BJ (cell line): ENCODE data around the gene TGFBRAP1. TPM values are rescaled to one million over a fixed set of nuclear protein-coding genes. Genes with fewer than 3 reads are reported as not detected.

Experiments
- CTCF ChIA-PET: fragments of 350-600 bp; formaldehyde crosslinking; extraction: SDS; loops from one replicate; lab custom pipeline; 2021; ENCODE audit warnings: antibody characterized with exemption, inconsistent platforms; lab: Yijun Ruan, JAX
- POLR2A ChIA-PET: fragments of 300-600 bp; sonication (Branson Sonifier 250); formaldehyde crosslinking; extraction: SDS; loops from one replicate; lab custom pipeline; 2021; ENCODE audit warnings: antibody characterized with exemption; lab: Charles Lee
- DNase-seq: peaks from one replicate; pipeline ENCODE4 v3.0.0-alpha.2; 2011; ENCODE audit warnings: low read depth
- H3K27me3 ChIP-seq: 2 replicates; pipeline ENCODE4 v1.6.0; 2011; ENCODE audit warnings: low read length; ENCODE audit not compliant: control insufficient read depth, insufficient read depth
- H3K36me3 ChIP-seq: 2 replicates; pipeline ENCODE4 v1.5.1; 2011; ENCODE audit warnings: low read length; ENCODE audit not compliant: control insufficient read depth, insufficient read depth
- H3K4me3 ChIP-seq: 2 replicates; pipeline ENCODE4 v1.5.1; 2011; ENCODE audit warnings: low read depth, mild to moderate bottlenecking, control low read depth, low read length
- polyA plus RNA-seq: library from polyadenylated mRNA; depleted of rRNA; stranded (reverse); fragments of >200 nt; gene quantifications from 2 replicates; pipeline ENCODE4 v1.2.3, GENCODE V29; 2011
- TF ChIP-seq, protein P1 (sequence below): IDR thresholded peaks from 2 replicates; pipeline ENCODE4 v1.5.1; 2011; ENCODE audit warnings: low read depth, mild to moderate bottlenecking, control low read depth, inconsistent platforms, low read length, moderate library complexity; ENCODE audit not compliant: insufficient read depth

The TGFBRAP1 gene
- polyA plus RNA-seq, 1 experiment = 8.3 TPM

DNA sequence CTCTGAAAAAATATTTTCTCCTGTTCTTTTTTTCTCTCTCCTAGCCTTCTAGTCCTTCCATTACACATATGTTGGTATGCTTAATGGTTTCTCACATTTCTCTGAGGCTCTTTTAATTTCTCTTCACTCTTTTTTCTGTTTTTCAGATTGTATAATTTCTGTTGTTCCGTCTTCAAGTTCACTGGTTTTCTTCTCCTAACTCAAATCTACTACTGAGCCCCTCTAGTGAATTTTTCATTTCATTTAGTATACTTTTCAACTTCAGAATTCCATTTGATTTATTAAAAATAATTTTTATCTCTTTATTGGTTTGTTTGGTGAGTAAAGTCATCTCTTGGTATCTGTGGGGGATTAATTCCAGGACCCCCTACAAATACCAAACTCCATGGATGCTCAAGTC is 27.6 kb upstream of the TGFBRAP1 start:
- CTCF ChIA-PET = interaction anchor here (1.1 to 1.4 kb wide), 2 partner anchors 11 to 12 kb away, joined by 4 to 6 read pairs; no protein-coding TSS in a partner anchor
- H3K36me3 ChIP-seq = peaks cover 12% of the 10 kb centered on the region

DNA sequence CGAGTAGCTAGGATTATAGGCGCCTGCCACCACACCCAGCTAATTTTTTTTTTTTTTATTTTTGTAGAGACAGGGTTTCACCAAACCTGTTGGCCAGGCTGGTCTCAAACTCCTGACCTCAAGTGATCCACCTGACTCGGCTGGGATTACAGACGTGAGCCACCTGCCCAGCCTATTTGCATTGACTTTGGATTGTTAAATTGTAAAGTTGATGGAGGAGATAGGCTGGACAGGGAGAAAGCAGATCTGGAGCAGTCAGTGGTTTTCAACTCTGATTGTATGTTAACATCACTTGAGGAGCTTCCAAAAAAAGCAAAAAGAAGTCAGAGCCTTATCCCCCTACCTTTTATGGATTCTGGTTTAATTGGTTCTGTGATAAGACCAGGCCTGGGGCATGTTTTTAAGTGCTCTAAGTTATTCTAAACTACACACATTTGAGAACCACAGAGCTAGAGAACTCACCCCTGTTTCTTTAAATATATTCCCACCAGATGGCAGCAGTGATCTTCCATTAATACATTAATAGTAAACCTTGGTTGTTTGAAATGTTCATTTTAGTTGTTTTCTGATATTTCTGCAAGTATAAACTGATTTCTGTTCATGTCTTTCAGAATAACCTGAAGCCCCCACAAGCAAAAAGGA is 15.3 kb upstream of the TGFBRAP1 start:
- CTCF ChIA-PET = interaction anchor here (0.7 to 3.2 kb wide), 20 partner anchors 9 to 231 kb away, joined by 3 to 30 read pairs (median 4); no protein-coding TSS in a partner anchor
- H3K36me3 ChIP-seq = peaks cover 5% of the 10 kb centered on the region

More for the DNA sequence above, 27.6 kb upstream of the TGFBRAP1 start:
- H3K27me3 ChIP-seq = no peaks in the 10 kb centered on the region
- POLR2A ChIA-PET = no interaction called here
- DNase-seq = no peak
- TF ChIP-seq, protein P1, sequence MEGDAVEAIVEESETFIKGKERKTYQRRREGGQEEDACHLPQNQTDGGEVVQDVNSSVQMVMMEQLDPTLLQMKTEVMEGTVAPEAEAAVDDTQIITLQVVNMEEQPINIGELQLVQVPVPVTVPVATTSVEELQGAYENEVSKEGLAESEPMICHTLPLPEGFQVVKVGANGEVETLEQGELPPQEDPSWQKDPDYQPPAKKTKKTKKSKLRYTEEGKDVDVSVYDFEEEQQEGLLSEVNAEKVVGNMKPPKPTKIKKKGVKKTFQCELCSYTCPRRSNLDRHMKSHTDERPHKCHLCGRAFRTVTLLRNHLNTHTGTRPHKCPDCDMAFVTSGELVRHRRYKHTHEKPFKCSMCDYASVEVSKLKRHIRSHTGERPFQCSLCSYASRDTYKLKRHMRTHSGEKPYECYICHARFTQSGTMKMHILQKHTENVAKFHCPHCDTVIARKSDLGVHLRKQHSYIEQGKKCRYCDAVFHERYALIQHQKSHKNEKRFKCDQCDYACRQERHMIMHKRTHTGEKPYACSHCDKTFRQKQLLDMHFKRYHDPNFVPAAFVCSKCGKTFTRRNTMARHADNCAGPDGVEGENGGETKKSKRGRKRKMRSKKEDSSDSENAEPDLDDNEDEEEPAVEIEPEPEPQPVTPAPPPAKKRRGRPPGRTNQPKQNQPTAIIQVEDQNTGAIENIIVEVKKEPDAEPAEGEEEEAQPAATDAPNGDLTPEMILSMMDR = no peak
- no peak overlapping the region for H3K4me3 ChIP-seq

DNA sequence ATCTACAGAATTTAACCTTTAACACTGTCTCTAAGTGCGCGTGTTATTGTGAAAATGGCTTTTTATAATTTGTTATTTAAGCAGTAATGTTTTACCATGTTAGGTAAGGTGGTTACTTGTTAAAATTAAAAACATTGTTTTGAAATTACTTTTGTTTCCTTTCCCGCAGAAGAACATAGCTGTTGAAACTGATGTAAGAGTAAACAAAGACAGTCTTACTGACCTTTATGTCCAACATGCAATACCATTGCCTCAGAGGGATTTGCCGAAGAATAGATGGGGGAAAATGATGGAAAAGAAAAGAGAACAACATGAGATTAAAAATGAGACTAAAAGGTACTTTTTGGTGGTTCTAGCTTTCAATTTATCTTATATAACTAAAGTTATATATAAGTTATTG is 9.9 kb upstream of the TGFBRAP1 start:
- H3K36me3 ChIP-seq = peaks cover 2% of the 10 kb centered on the region
- CTCF ChIA-PET = interaction anchor here (1.1 to 1.4 kb wide), 4 partner anchors 10 to 205 kb away, joined by 3 to 4 read pairs (median 3); no protein-coding TSS in a partner anchor
- no peaks in the 10 kb centered on the region for H3K27me3 ChIP-seq
- H3K4me3 ChIP-seq = no peak overlapping the region
- POLR2A ChIA-PET = no interaction called here
- DNase-seq = no peak
- TF ChIP-seq, protein P1 = no peak

More for the DNA sequence above, 15.3 kb upstream of the TGFBRAP1 start:
- no peaks in the 10 kb centered on the region for H3K27me3 ChIP-seq
- DNase-seq = no peak
- H3K4me3 ChIP-seq = no peak overlapping the region
- TF ChIP-seq, protein P1 = peak; percentile 41
- POLR2A ChIA-PET = no interaction called here

DNA sequence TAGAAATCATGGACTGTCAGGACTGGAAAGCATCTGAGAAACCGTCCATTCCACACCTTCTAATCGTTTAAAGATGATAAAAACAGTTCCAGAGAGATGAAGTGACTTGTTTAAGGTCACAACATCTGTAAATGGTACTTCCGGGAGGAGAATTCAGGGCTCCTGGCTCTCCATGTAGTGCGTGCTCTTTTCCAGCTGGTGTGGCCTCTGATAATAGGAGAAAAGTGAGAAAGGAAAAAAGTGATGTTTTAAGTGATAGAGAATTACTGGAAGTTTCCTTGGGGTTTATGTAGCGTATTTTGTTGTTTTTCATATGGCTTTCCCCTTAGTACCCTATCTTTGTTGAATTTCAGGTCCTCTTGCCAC is 8.5 kb upstream of the TGFBRAP1 start:
- CTCF ChIA-PET = interaction anchor here (0.6 to 1.4 kb wide), 5 partner anchors 9 to 223 kb away, joined by 3 to 4 read pairs (median 3); no protein-coding TSS in a partner anchor
- Histone ChIP-seq H3K36me3 (peaks cover 1% of the 10 kb centered on the region), H3K4me3 (peak overlapping the region; percentile 66), H3K27me3 (no peaks in the 10 kb centered on the region)
- no peak for DNase-seq
- POLR2A ChIA-PET = no interaction called here
- TF ChIP-seq, protein P1 = no peak

DNA sequence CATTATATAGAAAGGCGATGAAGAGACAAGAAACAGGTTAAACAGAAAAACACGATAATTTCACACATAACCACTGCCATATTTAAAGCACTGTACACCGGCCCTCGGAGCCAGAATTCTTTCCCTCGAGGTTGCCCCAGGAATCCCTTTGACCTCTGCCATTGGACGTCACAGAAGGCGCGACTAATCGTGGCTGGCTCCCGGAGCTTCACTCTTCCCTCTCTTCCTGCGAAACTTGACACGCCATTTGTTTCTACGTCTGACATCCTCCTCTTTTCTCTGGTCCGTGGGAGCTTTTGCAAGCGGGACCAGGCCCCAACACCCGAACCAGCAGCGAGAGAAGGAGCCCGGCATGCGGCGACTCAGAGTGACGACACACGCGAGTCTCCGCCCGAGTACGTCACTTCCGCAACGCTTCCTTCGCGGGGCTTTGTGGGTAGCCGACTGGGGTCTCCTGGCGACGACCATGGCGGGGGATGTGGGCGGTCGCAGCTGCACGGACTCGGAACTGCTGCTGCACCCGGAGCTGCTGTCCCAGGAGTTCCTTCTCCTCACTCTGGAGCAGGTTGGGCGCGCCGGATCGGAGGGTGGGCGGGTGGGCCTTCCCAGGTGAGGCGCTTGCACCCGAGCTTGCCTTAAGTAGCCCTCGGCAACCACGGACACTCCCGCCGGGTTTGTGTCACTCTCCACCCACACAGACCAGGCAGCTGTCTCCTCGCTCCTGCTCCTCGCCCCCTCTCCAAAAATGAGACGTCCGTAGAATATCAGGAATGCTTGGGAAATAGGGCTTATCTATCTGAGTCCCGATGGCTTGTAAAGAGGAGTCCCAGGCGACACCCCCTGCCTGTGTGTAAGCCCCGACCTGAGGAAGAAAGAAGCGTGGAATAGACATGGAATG is 7.8 kb upstream of the TGFBRAP1 start, which contains the start of gene C2orf49:
TSS of gene C2orf49 (plus strand) at position 419 of the 898 bp plus-strand sequence. CDS start at position 467, 48 bp downstream.
- CTCF ChIA-PET = interaction anchor here (0.6 to 1.4 kb wide), 5 partner anchors 9 to 240 kb away, joined by 3 to 4 read pairs (median 3); no protein-coding TSS in a partner anchor

More for the DNA sequence above, 7.8 kb upstream of the TGFBRAP1 start, which contains the start of gene C2orf49:
- DNase-seq = no peak
- Histone ChIP-seq H3K4me3 (peak within 1 kb of the TSS; percentile 66), H3K27me3 (no peaks in the 10 kb centered on the region), H3K36me3 (no peaks in the 10 kb centered on the region; the same call in 1 of the 2 replicates)
- TF ChIP-seq, protein P1 = no peak
- POLR2A ChIA-PET = no interaction called here
